ENCODE measurements around the gene USP11. TPM values are rescaled to one million over a fixed set of nuclear protein-coding genes. Genes with fewer than 3 reads are reported as not detected.

USP11 gene
- total and polyA plus RNA-seq, 2 donors (not counting 1 experiment from before 2014, with no cell fraction given) = 63.4 to 136 TPM

GRCh38 chrX:47296766-47297365, 64.1 kb downstream of the USP11 start:
- DNase-seq (no peak), ATAC-seq (ENCODE audit: low read depth) (no peak)
- no peaks in the 10 kb centered on the region for H3K79me2 ChIP-seq (ENCODE audit: control insufficient read depth, insufficient read depth, low read length)
- no peaks in the 10 kb centered on the region for H3K9me3 ChIP-seq (ENCODE audit: control extremely low read depth in 1 of 3, control insufficient read depth in 2 of 3, insufficient read depth in 1 of 3, low read length in 2 of 3)
- no peaks in the 10 kb centered on the region for H3K4me1 ChIP-seq (ENCODE audit: control insufficient read depth in 2 of 2, insufficient read depth in 2 of 2, low read length in 2 of 2)
- no peak overlapping the region for H3K4me2 ChIP-seq (replicated peaks; ENCODE audit: low read depth, low read length, poor library complexity, severe bottlenecking)
- Mint-ChIP-seq H3K27me3 (peaks cover 9% of the 10 kb centered on the region), H3K9me3 (ENCODE audit: insufficient read depth) (no peaks in the 10 kb centered on the region), H3K4me1 (no peaks in the 10 kb centered on the region), H3K27ac (no peak overlapping the region), H3K4me3 (no peak overlapping the region)
- no peaks in the 10 kb centered on the region for H3K36me3 ChIP-seq (replicated peaks in 1 of 2; ENCODE audit: control extremely low read depth in 1 of 2, control insufficient read depth in 1 of 2, extremely low read depth in 1 of 2, insufficient read depth in 2 of 2, low read length in 1 of 2)
- no peak overlapping the region for H2AFZ ChIP-seq (ENCODE audit: insufficient read depth, low read depth, low read length, poor library complexity, severe bottlenecking)
- ChIA-PET CTCF (no interaction called here), POLR2A (no interaction called here)
- no peak overlapping the region for H3K27ac ChIP-seq (ENCODE audit: low read length in 2 of 2)
- TF ChIP-seq EZH2 (IDR thresholded peaks at IDR 0.05; ENCODE audit: borderline replicate concordance, insufficient read depth, low read depth, low read length, poor library complexity, severe bottlenecking) (no peak), CTCF (IDR thresholded peaks at IDR 0.05) (no peak)
- no peak overlapping the region for H3K4me3 ChIP-seq (ENCODE audit: control extremely low read depth in 1 of 5, extremely low read depth in 1 of 5, insufficient read depth in 1 of 5, low read depth in 2 of 5, low read length in 4 of 5)
- WGBS (ENCODE audit: insufficient coverage) = no CpG with 5 or more reads among the region's 5 CpGs
- H4K20me1 ChIP-seq (ENCODE audit: control insufficient read depth, insufficient read depth, low read length, poor library complexity, severe bottlenecking) = no peaks in the 10 kb centered on the region
- intact Hi-C loops (cut with micrococcal nuclease) = no loop called here
- no peak overlapping the region for H3K9ac ChIP-seq (ENCODE audit: low read length)
- H3K27me3 ChIP-seq (replicated peaks in 1 of 4; ENCODE audit: control extremely low read depth in 1 of 4, control insufficient read depth in 3 of 4, insufficient read depth in 4 of 4, low read length in 3 of 4) = no peaks in the 10 kb centered on the region

GRCh38 chrX:47297874-47298273, 65.1 kb downstream of the USP11 start:
- TF ChIP-seq EZH2 (IDR thresholded peaks at IDR 0.05; ENCODE audit: borderline replicate concordance, insufficient read depth, low read depth, low read length, poor library complexity, severe bottlenecking) (no peak), CTCF (IDR thresholded peaks at IDR 0.05) (no peak)
- Mint-ChIP-seq H3K4me1 (no peaks in the 10 kb centered on the region), H3K27me3 (no peaks in the 10 kb centered on the region), H3K4me3 (no peak overlapping the region), H3K27ac (no peak overlapping the region), H3K9me3 (ENCODE audit: insufficient read depth) (no peaks in the 10 kb centered on the region)
- Histone ChIP-seq H3K4me3 (ENCODE audit: control extremely low read depth in 1 of 5, extremely low read depth in 1 of 5, insufficient read depth in 1 of 5, low read depth in 2 of 5, low read length in 4 of 5) (no peak overlapping the region), H3K9me3 (ENCODE audit: control extremely low read depth in 1 of 3, control insufficient read depth in 2 of 3, insufficient read depth in 1 of 3, low read length in 2 of 3) (no peaks in the 10 kb centered on the region), H3K79me2 (ENCODE audit: control insufficient read depth, insufficient read depth, low read length) (no peaks in the 10 kb centered on the region), H4K20me1 (ENCODE audit: control insufficient read depth, insufficient read depth, low read length, poor library complexity, severe bottlenecking) (no peaks in the 10 kb centered on the region), H3K9ac (ENCODE audit: low read length) (no peak overlapping the region), H3K36me3 (replicated peaks in 1 of 2; ENCODE audit: control extremely low read depth in 1 of 2, control insufficient read depth in 1 of 2, extremely low read depth in 1 of 2, insufficient read depth in 2 of 2, low read length in 1 of 2) (no peaks in the 10 kb centered on the region), H3K27ac (ENCODE audit: low read length in 2 of 2) (no peak overlapping the region), H3K4me2 (replicated peaks; ENCODE audit: low read depth, low read length, poor library complexity, severe bottlenecking) (no peak overlapping the region), H3K4me1 (ENCODE audit: control insufficient read depth in 2 of 2, insufficient read depth in 2 of 2, low read length in 2 of 2) (no peaks in the 10 kb centered on the region), H2AFZ (ENCODE audit: insufficient read depth, low read depth, low read length, poor library complexity, severe bottlenecking) (no peak overlapping the region), H3K27me3 (replicated peaks in 1 of 4; ENCODE audit: control extremely low read depth in 1 of 4, control insufficient read depth in 3 of 4, insufficient read depth in 4 of 4, low read length in 3 of 4) (no peaks in the 10 kb centered on the region)
- ChIA-PET CTCF (no interaction called here), POLR2A (no interaction called here)
- ATAC-seq (ENCODE audit: low read depth) (no peak), DNase-seq (no peak)
- intact Hi-C loops (cut with micrococcal nuclease) = no loop called here
- WGBS (ENCODE audit: insufficient coverage) = 93% methylated on average over 2 of the region's 5 CpGs

Small RNA genes lying within 50 kb of the gene (small RNA-seq; reads per million reads assigned to genes)
- gene RN7SL785P (ENCODE audit: insufficient read length, low read depth, low replicate concordance) = not detected

Other genes starting within 250 kb of the USP11 start
- 0.25 and 0.39 TPM in 2 replicates for gene RGN, start 154.6 kb upstream of the USP11 start, total RNA-seq
- gene RGN, start 154.6 kb upstream of the USP11 start, polyA plus RNA-seq = not detected in 2 replicates
- gene NDUFB11, start 88.3 kb upstream of the USP11 start, total RNA-seq = 51.0 and 56.8 TPM in 2 replicates
- gene NDUFB11, start 88.3 kb upstream of the USP11 start, polyA plus RNA-seq = 33.4 and 59.7 TPM in 2 replicates
- gene RBM10, start 87.8 kb upstream of the USP11 start, total RNA-seq = 51.5 and 51.6 TPM in 2 replicates
- gene RBM10, start 87.8 kb upstream of the USP11 start, polyA plus RNA-seq = 41.1 and 48.7 TPM in 2 replicates
- 166 and 173 TPM in 2 replicates for gene UBA1, start 39.2 kb upstream of the USP11 start, total RNA-seq
- gene UBA1, start 39.2 kb upstream of the USP11 start, polyA plus RNA-seq = 168 and 211 TPM in 2 replicates
- gene CDK16, start 14.3 kb upstream of the USP11 start, total RNA-seq = 58.6 and 68.2 TPM in 2 replicates
- 92.9 and 133 TPM in 2 replicates for gene CDK16, start 14.3 kb upstream of the USP11 start, polyA plus RNA-seq
- gene ZNF157, start 137.6 kb downstream of the USP11 start, total RNA-seq = 0.99 and 1.1 TPM in 2 replicates
- gene ZNF157, start 137.6 kb downstream of the USP11 start, polyA plus RNA-seq = 0.28 and 0.52 TPM in 2 replicates

Measured in B cell (primary cell).